Hepatocyte (in vitro differentiated cells): ENCODE data around the gene TRIM22. TPM values are rescaled to one million over a fixed set of nuclear protein-coding genes. Genes with fewer than 3 reads are reported as not detected.

ENCODE experiments used
- DNase-seq: peaks from one replicate; pipeline ENCODE4 v3.0.0-alpha.2; 2016; ENCODE audit warnings: low spot score
- H2AFZ ChIP-seq: fragments of 200-600 bp; sonication (generic); 2 replicates; pipeline ENCODE4 v1.6.0; 2016; ENCODE audit warnings: antibody characterized with exemption, mild to moderate bottlenecking
- H3K27ac ChIP-seq: fragments of 200-600 bp; sonication (generic); 2 replicates; pipeline ENCODE4 v1.5.1; 2016; ENCODE audit warnings: mild to moderate bottlenecking
- H3K27me3 ChIP-seq: fragments of 200-600 bp; sonication (generic); 2 replicates; pipeline ENCODE4 v1.6.1; 2016
- H3K36me3 ChIP-seq: fragments of 200-600 bp; sonication (generic); replicated peaks from 2 replicates; pipeline ENCODE4 v1.5.1; 2016; ENCODE audit warnings: low read depth; ENCODE audit not compliant: insufficient read depth
- H3K4me1 ChIP-seq: fragments of 200-600 bp; sonication (generic); 2 replicates; pipeline ENCODE4 v1.5.1; 2016; ENCODE audit warnings: mild to moderate bottlenecking, moderate library complexity; ENCODE audit not compliant: insufficient read depth
- H3K4me2 ChIP-seq: fragments of 200-600 bp; sonication (generic); 2 replicates; pipeline ENCODE4 v1.6.0; 2016
- H3K4me3 ChIP-seq: fragments of 200-600 bp; sonication (generic); 2 replicates; pipeline ENCODE4 v1.5.1; 2016; ENCODE audit warnings: mild to moderate bottlenecking
- H3K79me2 ChIP-seq: fragments of 200-600 bp; sonication (generic); 2 replicates; pipeline ENCODE4 v1.6.0; 2017; ENCODE audit warnings: mild to moderate bottlenecking
- H3K9me2 ChIP-seq: fragments of 200-600 bp; sonication (generic); replicated peaks from 2 replicates; pipeline ENCODE4 v1.6.0; 2017; ENCODE audit warnings: mild to moderate bottlenecking; ENCODE audit not compliant: insufficient read depth
- H3K9me3 ChIP-seq: fragments of 200-600 bp; sonication (generic); 2 replicates; pipeline ENCODE4 v1.5.1; 2016; ENCODE audit warnings: low read depth, mild to moderate bottlenecking
- H4K20me1 ChIP-seq: fragments of 200-600 bp; sonication (generic); 2 replicates; pipeline ENCODE4 v1.6.0; 2016; ENCODE audit warnings: mild to moderate bottlenecking; ENCODE audit not compliant: insufficient read depth, poor library complexity, severe bottlenecking
- EZH2 ChIP-seq: fragments of 200-600 bp; sonication (generic); IDR thresholded peaks from 2 replicates; pipeline ENCODE4 v1.6.1; 2016; ENCODE audit warnings: antibody characterized with exemption, mild to moderate bottlenecking, borderline replicate concordance
- EZH2phosphoT487 ChIP-seq: fragments of 200-600 bp; sonication (generic); IDR thresholded peaks from one replicate; pipeline ENCODE4 v1.6.1; 2018; ENCODE audit warnings: antibody characterized with exemption, mild to moderate bottlenecking, low read depth, moderate library complexity; ENCODE audit not compliant: unreplicated experiment, severe bottlenecking
- WGBS: methylation state at CpG from one replicate; pipeline ENCODE4 v1.1.6; 2016; ENCODE audit warnings: low lambda C conversion rate; ENCODE audit errors: missing lambda C conversion rate; 5-methylcytosine and 5-hydroxymethylcytosine counted together
- polyA plus RNA-seq: library from polyadenylated mRNA; unstranded; fragments of >200 nt; fragmentation: Nextera tagmentation; extraction: Ambion mirVana; gene quantifications from 2 replicates; pipeline ENCODE4 v1.2.1, GENCODE V29; 2016
- total RNA-seq: library from RNA; depleted of rRNA; stranded (reverse); fragments of >200 nt; gene quantifications from 2 replicates; pipeline ENCODE4 v1.2.3, GENCODE V29; 2014
- TF ChIP-seq, protein P1 (sequence below): fragments of 200-600 bp; sonication (generic); IDR thresholded peaks from 2 replicates; pipeline ENCODE4 v1.5.1; 2016; ENCODE audit warnings: antibody characterized with exemption, mild to moderate bottlenecking; ENCODE audit not compliant: poor library complexity

TRIM22 gene
- total and polyA plus RNA-seq, 2 experiments from 2014 or later, result 9.3 to 15.4 TPM

DNA sequence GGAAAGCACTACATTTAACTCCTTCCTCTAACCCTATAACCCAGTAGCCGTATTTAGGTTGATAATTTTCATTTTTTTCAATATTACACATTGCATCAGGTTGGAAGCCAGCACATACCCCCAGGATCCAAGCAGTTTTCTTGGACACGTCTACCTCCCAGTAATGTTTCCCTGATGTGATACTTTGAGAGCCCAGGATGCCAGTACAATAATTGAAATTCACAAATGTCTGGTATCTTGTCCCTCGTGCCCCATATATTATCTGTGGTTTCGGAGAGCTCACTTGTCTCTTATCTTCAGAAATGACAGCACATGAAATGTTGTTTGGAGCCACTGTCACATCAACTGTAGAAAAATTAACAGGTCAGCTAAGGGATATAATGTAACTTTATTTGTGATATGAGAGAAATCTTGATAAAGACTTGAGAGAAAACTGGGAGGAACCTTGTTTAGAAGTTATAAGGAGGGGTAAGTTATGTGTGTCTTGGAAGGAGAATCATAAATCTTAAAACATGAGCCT, 24.5 kb upstream of the TRIM22 start:
- H3K4me2 ChIP-seq, result no peak overlapping the region
- H3K36me3 ChIP-seq, result no peaks in the 10 kb centered on the region
- no peak overlapping the region for H3K4me3 ChIP-seq
- no peak overlapping the region for H2AFZ ChIP-seq
- TF ChIP-seq, protein P1, sequence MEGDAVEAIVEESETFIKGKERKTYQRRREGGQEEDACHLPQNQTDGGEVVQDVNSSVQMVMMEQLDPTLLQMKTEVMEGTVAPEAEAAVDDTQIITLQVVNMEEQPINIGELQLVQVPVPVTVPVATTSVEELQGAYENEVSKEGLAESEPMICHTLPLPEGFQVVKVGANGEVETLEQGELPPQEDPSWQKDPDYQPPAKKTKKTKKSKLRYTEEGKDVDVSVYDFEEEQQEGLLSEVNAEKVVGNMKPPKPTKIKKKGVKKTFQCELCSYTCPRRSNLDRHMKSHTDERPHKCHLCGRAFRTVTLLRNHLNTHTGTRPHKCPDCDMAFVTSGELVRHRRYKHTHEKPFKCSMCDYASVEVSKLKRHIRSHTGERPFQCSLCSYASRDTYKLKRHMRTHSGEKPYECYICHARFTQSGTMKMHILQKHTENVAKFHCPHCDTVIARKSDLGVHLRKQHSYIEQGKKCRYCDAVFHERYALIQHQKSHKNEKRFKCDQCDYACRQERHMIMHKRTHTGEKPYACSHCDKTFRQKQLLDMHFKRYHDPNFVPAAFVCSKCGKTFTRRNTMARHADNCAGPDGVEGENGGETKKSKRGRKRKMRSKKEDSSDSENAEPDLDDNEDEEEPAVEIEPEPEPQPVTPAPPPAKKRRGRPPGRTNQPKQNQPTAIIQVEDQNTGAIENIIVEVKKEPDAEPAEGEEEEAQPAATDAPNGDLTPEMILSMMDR, result no peak
- TF ChIP-seq EZH2, result no peak
- no peak for TF ChIP-seq EZH2phosphoT487
- DNase-seq, result no peak
- no peaks in the 10 kb centered on the region for H3K9me3 ChIP-seq
- H3K27me3 ChIP-seq, result no peaks in the 10 kb centered on the region
- no peaks in the 10 kb centered on the region for H3K79me2 ChIP-seq
- no peak overlapping the region for H3K27ac ChIP-seq
- WGBS, result 96% methylated on average over 4 of the region's 4 CpGs
- H3K9me2 ChIP-seq, result no peaks in the 10 kb centered on the region
- H4K20me1 ChIP-seq, result no peaks in the 10 kb centered on the region
- no peaks in the 10 kb centered on the region for H3K4me1 ChIP-seq

DNA sequence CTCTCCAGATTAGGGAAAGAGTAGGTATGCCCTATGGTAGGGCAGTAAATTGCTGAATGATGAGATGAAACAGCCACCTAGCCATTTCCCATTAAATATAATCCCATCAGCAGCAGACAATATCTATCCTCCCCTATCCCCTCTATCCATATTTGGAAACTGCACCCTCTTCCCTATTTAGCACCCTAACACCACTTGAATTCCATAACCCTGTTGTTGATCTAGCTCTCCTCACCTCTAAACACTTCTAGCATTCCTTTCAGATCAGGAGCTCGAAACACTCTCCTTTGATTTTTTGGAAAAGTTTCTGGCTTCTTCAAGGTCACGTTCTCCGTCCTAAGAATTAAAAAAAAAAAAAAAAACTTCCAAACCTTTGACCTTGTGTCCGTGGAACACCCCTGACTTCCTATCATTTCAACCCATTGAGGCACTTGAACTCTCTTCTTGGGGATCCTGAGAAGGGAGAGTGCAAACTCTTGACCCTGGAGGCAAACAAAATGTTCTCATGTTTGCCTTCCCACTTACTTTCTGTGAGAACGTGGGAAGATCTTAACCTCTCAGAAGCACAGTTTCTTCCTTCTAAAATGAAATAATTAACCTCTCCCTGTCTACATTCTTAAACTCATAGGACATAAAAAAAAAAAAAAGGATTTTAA, 23.7 kb upstream of the TRIM22 start:
- no peaks in the 10 kb centered on the region for H3K9me3 ChIP-seq
- no peak for DNase-seq

DNA sequence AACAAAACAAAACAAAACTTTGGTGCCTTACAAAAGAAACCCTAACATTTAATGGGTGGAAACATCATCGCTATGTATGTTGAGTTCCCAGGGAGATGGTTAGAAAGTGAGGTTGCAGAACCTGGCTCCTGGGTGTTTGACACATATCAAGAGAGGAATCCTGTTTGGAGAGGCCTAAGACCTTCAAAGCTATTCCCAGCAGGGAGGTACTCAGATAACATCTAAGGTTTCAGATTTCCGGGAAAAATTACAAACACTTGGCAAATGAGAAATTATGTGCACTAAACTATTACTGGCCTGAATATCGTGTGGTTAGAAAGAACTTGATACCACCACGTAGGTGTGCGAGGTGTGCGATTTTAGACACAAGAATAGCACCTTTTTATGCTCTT, 23.2 kb upstream of the TRIM22 start:
- 74% methylated on average over 6 of the region's 6 CpGs for WGBS
- H3K9me3 ChIP-seq, result no peaks in the 10 kb centered on the region
- H3K27me3 ChIP-seq, result no peaks in the 10 kb centered on the region
- TF ChIP-seq, protein P1, result no peak
- TF ChIP-seq EZH2phosphoT487 (no peak), EZH2 (no peak)
- H3K27ac ChIP-seq, result no peak overlapping the region
- no peaks in the 10 kb centered on the region for H3K9me2 ChIP-seq
- H2AFZ ChIP-seq, result no peak overlapping the region
- no peaks in the 10 kb centered on the region for H3K4me1 ChIP-seq
- no peak overlapping the region for H3K4me3 ChIP-seq
- H4K20me1 ChIP-seq, result no peaks in the 10 kb centered on the region
- H3K36me3 ChIP-seq, result no peaks in the 10 kb centered on the region
- peaks cover 7% of the 10 kb centered on the region for H3K79me2 ChIP-seq
- no peak overlapping the region for H3K4me2 ChIP-seq
- DNase-seq, result no peak

More for the DNA sequence above, 23.7 kb upstream of the TRIM22 start:
- H2AFZ ChIP-seq, result no peak overlapping the region
- H3K27me3 ChIP-seq, result no peaks in the 10 kb centered on the region
- H3K4me1 ChIP-seq, result no peaks in the 10 kb centered on the region
- H3K36me3 ChIP-seq, result no peaks in the 10 kb centered on the region
- H3K4me2 ChIP-seq, result no peak overlapping the region
- H3K4me3 ChIP-seq, result no peak overlapping the region
- H4K20me1 ChIP-seq, result no peaks in the 10 kb centered on the region
- peaks cover 1% of the 10 kb centered on the region for H3K79me2 ChIP-seq
- 88% methylated on average over 5 of the region's 5 CpGs for WGBS
- H3K9me2 ChIP-seq, result no peaks in the 10 kb centered on the region
- TF ChIP-seq EZH2, result no peak
- TF ChIP-seq, protein P1, result no peak
- no peak for TF ChIP-seq EZH2phosphoT487
- no peak overlapping the region for H3K27ac ChIP-seq
